HEK293 (cell line): ENCODE measurements around the gene P2RX7.

Experiments
- CTCF ChIP-seq: fragments of 450-650 bp; formaldehyde crosslinking; IDR thresholded peaks from 2 replicates; pipeline ENCODE4 v1.5.1; 2016; ENCODE audit warnings: missing biosample characterization, missing genetic modification characterization
- HOXA7 ChIP-seq: sonication (generic); formaldehyde crosslinking; IDR thresholded peaks from 2 replicates; pipeline ENCODE4 v1.8.1; 2022; ENCODE audit warnings: missing genetic modification reagents, borderline replicate concordance
- TF ChIP-seq, protein P1 (sequence below): fragments of 450-650 bp; formaldehyde crosslinking; IDR thresholded peaks from 2 replicates; pipeline ENCODE4 v1.5.1; 2016; ENCODE audit warnings: missing biosample characterization, missing genetic modification characterization

DNA sequence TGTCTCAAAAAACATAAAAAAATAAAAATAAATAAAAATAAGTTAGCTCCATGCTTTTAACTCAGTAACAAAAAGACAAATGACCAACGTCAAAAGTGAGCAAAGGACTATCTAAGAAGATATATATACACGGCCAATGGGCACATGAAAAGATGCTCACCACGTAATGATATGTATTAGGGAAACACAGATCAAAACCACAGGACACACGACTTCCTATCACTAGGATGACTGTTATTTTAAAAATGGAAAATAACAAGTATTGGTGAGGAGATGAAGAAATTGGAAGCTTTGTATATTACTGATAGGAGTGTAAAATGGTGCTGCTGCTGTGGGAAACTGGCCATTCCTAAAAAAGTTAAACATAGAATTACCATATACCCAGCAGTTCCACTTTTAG is 20.2 kb upstream of the P2RX7 start:
- TF ChIP-seq, protein P1, sequence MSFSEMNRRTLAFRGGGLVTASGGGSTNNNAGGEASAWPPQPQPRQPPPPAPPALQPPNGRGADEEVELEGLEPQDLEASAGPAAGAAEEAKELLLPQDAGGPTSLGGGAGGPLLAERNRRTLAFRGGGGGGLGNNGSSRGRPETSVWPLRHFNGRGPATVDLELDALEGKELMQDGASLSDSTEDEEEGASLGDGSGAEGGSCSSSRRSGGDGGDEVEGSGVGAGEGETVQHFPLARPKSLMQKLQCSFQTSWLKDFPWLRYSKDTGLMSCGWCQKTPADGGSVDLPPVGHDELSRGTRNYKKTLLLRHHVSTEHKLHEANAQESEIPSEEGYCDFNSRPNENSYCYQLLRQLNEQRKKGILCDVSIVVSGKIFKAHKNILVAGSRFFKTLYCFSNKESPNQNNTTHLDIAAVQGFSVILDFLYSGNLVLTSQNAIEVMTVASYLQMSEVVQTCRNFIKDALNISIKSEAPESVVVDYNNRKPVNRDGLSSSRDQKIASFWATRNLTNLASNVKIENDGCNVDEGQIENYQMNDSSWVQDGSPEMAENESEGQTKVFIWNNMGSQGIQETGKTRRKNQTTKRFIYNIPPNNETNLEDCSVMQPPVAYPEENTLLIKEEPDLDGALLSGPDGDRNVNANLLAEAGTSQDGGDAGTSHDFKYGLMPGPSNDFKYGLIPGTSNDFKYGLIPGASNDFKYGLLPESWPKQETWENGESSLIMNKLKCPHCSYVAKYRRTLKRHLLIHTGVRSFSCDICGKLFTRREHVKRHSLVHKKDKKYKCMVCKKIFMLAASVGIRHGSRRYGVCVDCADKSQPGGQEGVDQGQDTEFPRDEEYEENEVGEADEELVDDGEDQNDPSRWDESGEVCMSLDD (tag by site-specific recombination): no peak
- TF ChIP-seq CTCF (tag by site-specific recombination) (no peak), HOXA7 (CRISPR knock-in tag) (no peak)
